OCI-LY3 (cell line): ENCODE measurements around the gene CEP41.

ENCODE experiments used
- EZH2phosphoT487 ChIP-seq: fragments of 200-600 bp; shearing (Covaris generic); IDR thresholded peaks from 2 replicates; pipeline ENCODE4 v1.6.1; 2018; ENCODE audit warnings: antibody characterized with exemption, mixed run types, low read depth
- TF ChIP-seq, protein P1 (sequence below): fragments of 200-600, 300-600 bp; sonication (generic); IDR thresholded peaks from 2 replicates; pipeline ENCODE4 v1.5.1; 2014; ENCODE audit warnings: antibody characterized with exemption, low read length, low read depth

DNA sequence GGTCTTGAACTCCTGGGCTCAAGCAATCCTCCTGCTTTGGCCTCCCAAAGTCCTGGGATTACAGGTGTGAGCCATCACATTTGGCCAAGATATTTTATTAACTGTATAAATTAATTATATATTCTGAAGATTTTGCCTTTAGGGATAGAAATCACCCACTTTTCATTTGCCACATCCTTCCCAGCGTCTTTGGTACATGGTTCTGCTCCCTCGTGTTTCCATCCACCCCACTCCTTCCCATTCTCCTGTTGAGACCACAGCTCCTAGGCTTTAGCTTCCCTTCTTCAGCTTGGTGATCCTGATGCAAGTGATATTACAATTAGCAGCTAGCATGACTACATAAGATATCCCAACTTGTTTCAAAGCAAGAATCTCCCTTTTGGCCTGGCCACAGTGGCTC is 52.1 kb downstream of the CEP41 start:
- TF ChIP-seq, protein P1, sequence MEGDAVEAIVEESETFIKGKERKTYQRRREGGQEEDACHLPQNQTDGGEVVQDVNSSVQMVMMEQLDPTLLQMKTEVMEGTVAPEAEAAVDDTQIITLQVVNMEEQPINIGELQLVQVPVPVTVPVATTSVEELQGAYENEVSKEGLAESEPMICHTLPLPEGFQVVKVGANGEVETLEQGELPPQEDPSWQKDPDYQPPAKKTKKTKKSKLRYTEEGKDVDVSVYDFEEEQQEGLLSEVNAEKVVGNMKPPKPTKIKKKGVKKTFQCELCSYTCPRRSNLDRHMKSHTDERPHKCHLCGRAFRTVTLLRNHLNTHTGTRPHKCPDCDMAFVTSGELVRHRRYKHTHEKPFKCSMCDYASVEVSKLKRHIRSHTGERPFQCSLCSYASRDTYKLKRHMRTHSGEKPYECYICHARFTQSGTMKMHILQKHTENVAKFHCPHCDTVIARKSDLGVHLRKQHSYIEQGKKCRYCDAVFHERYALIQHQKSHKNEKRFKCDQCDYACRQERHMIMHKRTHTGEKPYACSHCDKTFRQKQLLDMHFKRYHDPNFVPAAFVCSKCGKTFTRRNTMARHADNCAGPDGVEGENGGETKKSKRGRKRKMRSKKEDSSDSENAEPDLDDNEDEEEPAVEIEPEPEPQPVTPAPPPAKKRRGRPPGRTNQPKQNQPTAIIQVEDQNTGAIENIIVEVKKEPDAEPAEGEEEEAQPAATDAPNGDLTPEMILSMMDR = no peak
- no peak for TF ChIP-seq EZH2phosphoT487
